Uterine smooth muscle cell (primary cell): ENCODE results near the gene ZFP14. TPM values are rescaled to one million over a fixed set of nuclear protein-coding genes. Genes with fewer than 3 reads are reported as not detected.

ENCODE experiments used
- total RNA-seq: library from RNA; depleted of rRNA; stranded (reverse); fragments of >200 nt; gene quantifications from 2 replicates; pipeline ENCODE4 v1.2.3, GENCODE V29; 2014

Gene ZFP14
- 2.3 and 4.7 TPM in 2 replicates for total RNA-seq

DNA sequence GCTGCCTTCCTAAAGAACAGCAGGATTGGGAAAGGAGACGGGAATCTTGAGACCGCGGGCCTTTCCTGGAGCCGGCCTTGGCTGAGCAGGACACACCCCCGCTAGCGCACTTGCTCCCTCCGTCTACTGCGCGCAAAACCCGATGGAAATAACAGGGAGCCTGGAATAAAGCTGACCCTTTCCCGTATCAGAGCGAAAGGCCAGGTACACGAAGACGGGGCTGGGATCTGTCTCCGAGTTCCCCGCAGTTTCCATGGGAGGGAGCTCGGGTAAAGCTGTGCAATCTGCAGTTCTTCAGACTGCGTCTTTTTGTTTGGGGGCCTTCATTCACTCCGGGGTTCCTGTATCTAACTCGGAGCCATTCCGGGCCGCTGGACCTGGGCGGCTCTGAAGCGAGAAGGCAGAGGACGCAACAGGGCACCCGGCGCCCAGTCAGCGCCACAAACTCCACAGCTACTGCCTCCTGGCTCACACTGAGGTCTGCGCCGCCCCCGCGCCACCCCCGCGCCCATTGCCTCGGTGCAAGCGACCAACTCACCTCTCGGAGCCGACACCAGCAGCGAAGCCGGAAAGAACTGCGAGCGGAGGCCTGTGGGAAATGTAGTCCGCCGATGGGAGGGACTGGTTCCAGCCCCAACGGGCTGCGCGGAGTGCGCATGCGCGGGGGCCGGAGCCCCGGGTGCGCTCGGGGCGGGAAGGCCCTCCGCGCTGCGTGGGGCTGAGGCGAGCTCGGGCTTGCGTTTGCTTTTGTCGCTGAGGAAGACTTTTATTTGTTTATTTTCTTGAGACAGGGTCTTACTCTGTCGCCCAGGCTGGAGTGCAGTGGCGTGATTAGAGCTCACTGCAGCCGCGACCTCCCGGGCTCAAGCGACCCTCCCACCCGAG is at the start of gene ZFP14:
ZFP14 (minus strand) TSS at position 577 of the 885 bp plus-strand sequence. CDS start 11,309 bp downstream, outside the sequence.

DNA sequence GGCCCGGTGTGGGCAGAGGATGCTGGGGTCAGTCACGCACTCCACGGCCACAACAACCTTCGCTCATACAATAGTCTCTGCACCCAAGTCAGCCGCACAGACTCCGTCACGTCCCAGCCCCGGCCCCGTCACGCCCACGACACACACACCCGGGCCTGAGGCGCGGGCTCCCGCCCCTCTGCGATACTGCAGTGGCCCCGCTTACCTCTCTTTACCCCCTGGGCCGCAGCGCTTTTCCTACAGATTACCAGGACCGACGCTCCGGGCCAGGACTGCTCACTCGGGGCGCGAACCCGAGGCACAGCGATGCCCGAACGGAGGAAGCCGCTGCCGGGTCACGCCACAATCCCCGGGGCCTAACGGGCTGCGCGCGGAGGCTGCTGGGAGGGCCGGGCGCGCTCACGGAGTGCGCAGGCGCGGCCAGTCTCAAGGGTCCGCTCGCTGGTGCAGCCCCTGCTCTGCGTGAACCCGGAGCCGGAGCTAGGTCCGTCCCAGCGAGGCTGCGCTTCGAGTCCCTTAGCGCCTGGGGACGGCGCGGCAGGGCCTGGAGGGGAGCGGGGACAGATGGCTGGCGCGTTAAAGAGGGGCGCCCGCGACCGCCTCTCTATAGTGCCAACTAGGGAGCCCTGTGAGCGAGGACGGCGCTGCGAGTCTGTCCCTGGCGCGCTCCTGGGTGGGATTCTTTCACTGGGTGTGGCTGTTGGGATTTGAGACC is 39.4 kb upstream of the ZFP14 start, which contains the start of gene ZFP82:
ZFP82 (minus strand) TSS at position 358 of the 715 bp plus-strand sequence. CDS start 8,855 bp downstream, outside the sequence.

Other genes with a start within 250 kb of the ZFP14 start
- gene CAPNS1, start 239.1 kb downstream of the ZFP14 start, total RNA-seq: 225 and 290 TPM in 2 replicates
- 4.5 and 12.9 TPM in 2 replicates for gene COX7A1, start 226.8 kb downstream of the ZFP14 start, total RNA-seq
- 4.4 and 5.2 TPM in 2 replicates for gene ZNF565, start 164.5 kb downstream of the ZFP14 start, total RNA-seq
- 92.7 and 131 TPM in 2 replicates for gene ZNF146, start 164.1 kb downstream of the ZFP14 start, total RNA-seq
- gene ZFP82, start 39.4 kb upstream of the ZFP14 start, total RNA-seq: 6.4 and 10.1 TPM in 2 replicates
- gene ZNF566, start 110.4 kb upstream of the ZFP14 start, total RNA-seq: 6.4 and 8.6 TPM in 2 replicates
- gene ZNF260, start 149.1 kb upstream of the ZFP14 start, total RNA-seq: 9.2 and 21.6 TPM in 2 replicates
- gene ZNF529, start 194.1 kb upstream of the ZFP14 start, total RNA-seq: 8.5 and 11.2 TPM in 2 replicates
- 6.8 and 9.6 TPM in 2 replicates for gene ZNF382, start 226.1 kb upstream of the ZFP14 start, total RNA-seq